ENCODE results near the gene OR3A2.
"Not testable (repeated sequence)": the region's sequence is repeated elsewhere in the genome, so short reads cannot be mapped to it uniquely, and the experiment has no call there.

Gene OR3A2

DNA sequence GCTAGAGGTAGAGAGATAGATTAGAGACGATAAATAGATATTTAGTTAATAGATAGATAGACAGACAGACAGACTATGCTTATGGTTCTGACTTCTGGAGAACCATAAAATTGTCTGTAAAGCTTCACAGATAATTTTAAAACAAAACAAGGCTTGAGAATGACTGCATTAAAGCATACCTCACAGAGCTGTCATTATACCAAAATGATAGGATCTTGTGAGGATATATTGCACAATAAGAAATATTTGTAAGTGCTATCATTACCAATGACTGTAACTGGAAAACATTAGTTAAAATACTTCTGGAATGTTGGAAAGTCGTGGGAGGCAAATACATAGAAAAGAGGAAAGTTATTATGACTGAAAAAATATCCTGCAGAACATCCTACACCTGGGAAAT is 15.7 kb upstream of the OR3A2 start:
- Histone ChIP-seq H4K20me1 (ENCODE audit: low read depth, low read length) (no peaks in the 10 kb centered on the region), H3K9me2 (replicated peaks; ENCODE audit: insufficient read depth, low read length) (no peaks in the 10 kb centered on the region), H2AFZ (ENCODE audit: low read depth, low read length, severe bottlenecking) (no peak overlapping the region), H3F3A (ENCODE audit: insufficient read depth) (no peaks in the 10 kb centered on the region), H3K4me3 (ENCODE audit: insufficient read depth, low read length, poor library complexity, severe bottlenecking) (no peak overlapping the region), H3K4me2 (ENCODE audit: low read depth, low read length, poor library complexity, severe bottlenecking) (no peak overlapping the region), H3K9ac (ENCODE audit: low read length) (no peak overlapping the region), H3K79me2 (ENCODE audit: insufficient read depth, low read length) (no peaks in the 10 kb centered on the region), H3K27ac (ENCODE audit: low read depth, low read length) (no peak overlapping the region), H3K9me3 (ENCODE audit: insufficient read depth, low read length) (no peaks in the 10 kb centered on the region), H3K36me3 (ENCODE audit: low read length) (no peaks in the 10 kb centered on the region), H3K27me3 (ENCODE audit: low read length) (no peaks in the 10 kb centered on the region)
- TF ChIP-seq, protein P1, sequence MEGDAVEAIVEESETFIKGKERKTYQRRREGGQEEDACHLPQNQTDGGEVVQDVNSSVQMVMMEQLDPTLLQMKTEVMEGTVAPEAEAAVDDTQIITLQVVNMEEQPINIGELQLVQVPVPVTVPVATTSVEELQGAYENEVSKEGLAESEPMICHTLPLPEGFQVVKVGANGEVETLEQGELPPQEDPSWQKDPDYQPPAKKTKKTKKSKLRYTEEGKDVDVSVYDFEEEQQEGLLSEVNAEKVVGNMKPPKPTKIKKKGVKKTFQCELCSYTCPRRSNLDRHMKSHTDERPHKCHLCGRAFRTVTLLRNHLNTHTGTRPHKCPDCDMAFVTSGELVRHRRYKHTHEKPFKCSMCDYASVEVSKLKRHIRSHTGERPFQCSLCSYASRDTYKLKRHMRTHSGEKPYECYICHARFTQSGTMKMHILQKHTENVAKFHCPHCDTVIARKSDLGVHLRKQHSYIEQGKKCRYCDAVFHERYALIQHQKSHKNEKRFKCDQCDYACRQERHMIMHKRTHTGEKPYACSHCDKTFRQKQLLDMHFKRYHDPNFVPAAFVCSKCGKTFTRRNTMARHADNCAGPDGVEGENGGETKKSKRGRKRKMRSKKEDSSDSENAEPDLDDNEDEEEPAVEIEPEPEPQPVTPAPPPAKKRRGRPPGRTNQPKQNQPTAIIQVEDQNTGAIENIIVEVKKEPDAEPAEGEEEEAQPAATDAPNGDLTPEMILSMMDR (IDR thresholded peaks at IDR 0.05; ENCODE audit: insufficient read depth, low read length, poor library complexity, severe bottlenecking) = no peak

DNA sequence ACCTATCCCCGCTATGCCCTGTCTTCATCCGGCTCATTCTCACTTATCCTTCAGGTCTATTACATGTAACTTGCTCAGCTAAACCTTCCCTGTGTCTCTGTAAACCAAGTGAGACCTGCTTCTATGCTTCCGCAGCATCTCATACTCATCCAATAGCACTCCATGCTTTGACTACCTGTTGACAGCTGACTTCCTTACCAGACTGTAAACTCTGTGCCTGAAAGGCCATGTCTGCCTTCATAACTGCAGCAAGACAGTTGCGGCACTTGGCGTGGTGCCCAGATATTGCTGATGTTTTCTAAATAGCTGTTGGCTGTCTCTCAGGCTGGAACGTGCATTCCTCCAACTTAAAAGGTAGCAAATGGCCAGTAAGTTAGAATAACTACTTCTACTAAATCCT is 13.9 kb upstream of the OR3A2 start:
- H3K79me2 ChIP-seq (ENCODE audit: insufficient read depth, low read length) = no peaks in the 10 kb centered on the region
- no peaks in the 10 kb centered on the region for H3K9me2 ChIP-seq (replicated peaks; ENCODE audit: insufficient read depth, low read length)
- no peak overlapping the region for H2AFZ ChIP-seq (ENCODE audit: low read depth, low read length, severe bottlenecking)
- H3K36me3 ChIP-seq (ENCODE audit: low read length) = no peaks in the 10 kb centered on the region
- H4K20me1 ChIP-seq (ENCODE audit: low read depth, low read length) = no peaks in the 10 kb centered on the region
- H3K9me3 ChIP-seq (ENCODE audit: insufficient read depth, low read length) = no peaks in the 10 kb centered on the region
- H3K27me3 ChIP-seq (ENCODE audit: low read length) = no peaks in the 10 kb centered on the region
- no peak overlapping the region for H3K4me2 ChIP-seq (ENCODE audit: low read depth, low read length, poor library complexity, severe bottlenecking)
- no peak for TF ChIP-seq EZH2phosphoT487 (conservative IDR thresholded peaks at IDR 0.05; ENCODE audit: low read length)
- TF ChIP-seq, protein P1 (IDR thresholded peaks at IDR 0.05; ENCODE audit: insufficient read depth, low read length, poor library complexity, severe bottlenecking) = no peak
- H3K9ac ChIP-seq (ENCODE audit: low read length) = no peak overlapping the region
- H3K4me3 ChIP-seq (ENCODE audit: insufficient read depth, low read length, poor library complexity, severe bottlenecking) = no peak overlapping the region
- no peak overlapping the region for H3K27ac ChIP-seq (ENCODE audit: low read depth, low read length)
- H3F3A ChIP-seq (ENCODE audit: insufficient read depth) = no peaks in the 10 kb centered on the region

DNA sequence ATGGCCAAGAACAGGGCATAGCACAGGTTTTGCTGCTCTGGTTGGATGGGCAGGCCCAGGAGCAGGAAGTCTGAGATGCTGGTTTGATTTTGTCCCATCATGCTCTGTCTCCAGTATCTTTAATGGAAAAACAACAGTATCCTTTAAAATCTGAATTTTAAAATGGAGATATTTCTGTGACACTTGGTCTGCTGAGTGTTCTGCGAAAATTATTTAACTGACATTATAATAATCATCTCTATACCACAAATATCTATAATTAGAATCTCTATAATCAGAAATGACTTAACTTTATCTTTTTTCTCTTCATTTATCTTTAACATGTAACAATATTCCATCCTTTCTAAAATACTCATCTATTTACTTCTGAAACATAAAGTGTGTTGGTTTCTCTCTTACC is 12.2 kb upstream of the OR3A2 start, which contains the start of gene OR1E1:
TSS of gene OR1E1 (minus strand) at position 101 of the 400 bp plus-strand sequence. CDS start at position 101, 0 bp downstream.
- Histone ChIP-seq H3K4me2 (ENCODE audit: low read depth, low read length, poor library complexity, severe bottlenecking) (no peak within 1 kb of the TSS), H3K9ac (ENCODE audit: low read length) (no peak within 1 kb of the TSS), H3K79me2 (ENCODE audit: insufficient read depth, low read length) (no peaks in the 10 kb centered on the region), H3K27ac (ENCODE audit: low read depth, low read length) (no peak within 1 kb of the TSS), H3K4me3 (ENCODE audit: insufficient read depth, low read length, poor library complexity, severe bottlenecking) (no peak within 1 kb of the TSS), H4K20me1 (ENCODE audit: low read depth, low read length) (no peaks in the 10 kb centered on the region), H3K27me3 (ENCODE audit: low read length) (no peaks in the 10 kb centered on the region), H3K9me3 (ENCODE audit: insufficient read depth, low read length) (no peaks in the 10 kb centered on the region), H2AFZ (ENCODE audit: low read depth, low read length, severe bottlenecking) (no peak within 1 kb of the TSS), H3K9me2 (replicated peaks; ENCODE audit: insufficient read depth, low read length) (no peaks in the 10 kb centered on the region), H3K36me3 (ENCODE audit: low read length) (no peaks in the 10 kb centered on the region), H3F3A (ENCODE audit: insufficient read depth) (no peaks in the 10 kb centered on the region)
- no peak for TF ChIP-seq EZH2phosphoT487 (conservative IDR thresholded peaks at IDR 0.05; ENCODE audit: low read length)
- TF ChIP-seq, protein P1 (IDR thresholded peaks at IDR 0.05; ENCODE audit: insufficient read depth, low read length, poor library complexity, severe bottlenecking) = no peak

DNA sequence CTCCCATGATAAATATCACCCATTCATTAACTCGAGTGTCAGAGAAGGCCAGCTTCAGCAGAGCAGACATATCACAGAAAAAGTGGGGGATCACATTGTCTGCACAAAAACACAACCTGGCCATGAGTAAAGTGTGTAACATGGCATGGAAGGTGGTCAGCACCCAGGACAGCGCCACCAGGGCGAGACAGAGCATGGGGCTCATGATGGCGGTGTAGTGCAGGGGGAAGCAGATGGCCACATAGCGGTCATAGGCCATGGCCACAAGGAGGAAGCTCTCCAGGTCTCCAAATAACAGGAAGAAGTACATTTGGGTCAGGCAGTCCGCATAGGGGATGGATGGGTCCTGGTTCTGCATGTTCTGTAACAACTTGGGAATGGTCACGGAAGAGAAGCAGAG is 11.7 kb upstream of the OR3A2 start:
- H3F3A ChIP-seq (ENCODE audit: insufficient read depth); H3K79me2 ChIP-seq (ENCODE audit: insufficient read depth, low read length); H3K27me3 ChIP-seq (ENCODE audit: low read length): not testable (repeated sequence)

More for the DNA sequence above, 11.7 kb upstream of the OR3A2 start:
- not testable (repeated sequence) for H3K9me3 ChIP-seq (ENCODE audit: insufficient read depth, low read length); H3K4me3 ChIP-seq (ENCODE audit: insufficient read depth, low read length, poor library complexity, severe bottlenecking); H3K9me2 ChIP-seq (replicated peaks; ENCODE audit: insufficient read depth, low read length); H4K20me1 ChIP-seq (ENCODE audit: low read depth, low read length); H3K27ac ChIP-seq (ENCODE audit: low read depth, low read length); H3K9ac ChIP-seq (ENCODE audit: low read length); H3K4me2 ChIP-seq (ENCODE audit: low read depth, low read length, poor library complexity, severe bottlenecking); H2AFZ ChIP-seq (ENCODE audit: low read depth, low read length, severe bottlenecking); H3K36me3 ChIP-seq (ENCODE audit: low read length)

Measured in SU-DHL-6 (cell line).